GM21619 (cell line): Measurements from ENCODE around the gene SLC35E2B.

ENCODE experiments used
- ATAC-seq: cut with Tn5 transposase; IDR thresholded peaks from one replicate; pipeline ENCODE4 v1.9.1; 2021; ENCODE audit not compliant: unreplicated experiment

Gene SLC35E2B

GRCh38 chr1:1627261-1627828 is 65.2 kb downstream of the SLC35E2B start:
- no peak for ATAC-seq

DNA sequence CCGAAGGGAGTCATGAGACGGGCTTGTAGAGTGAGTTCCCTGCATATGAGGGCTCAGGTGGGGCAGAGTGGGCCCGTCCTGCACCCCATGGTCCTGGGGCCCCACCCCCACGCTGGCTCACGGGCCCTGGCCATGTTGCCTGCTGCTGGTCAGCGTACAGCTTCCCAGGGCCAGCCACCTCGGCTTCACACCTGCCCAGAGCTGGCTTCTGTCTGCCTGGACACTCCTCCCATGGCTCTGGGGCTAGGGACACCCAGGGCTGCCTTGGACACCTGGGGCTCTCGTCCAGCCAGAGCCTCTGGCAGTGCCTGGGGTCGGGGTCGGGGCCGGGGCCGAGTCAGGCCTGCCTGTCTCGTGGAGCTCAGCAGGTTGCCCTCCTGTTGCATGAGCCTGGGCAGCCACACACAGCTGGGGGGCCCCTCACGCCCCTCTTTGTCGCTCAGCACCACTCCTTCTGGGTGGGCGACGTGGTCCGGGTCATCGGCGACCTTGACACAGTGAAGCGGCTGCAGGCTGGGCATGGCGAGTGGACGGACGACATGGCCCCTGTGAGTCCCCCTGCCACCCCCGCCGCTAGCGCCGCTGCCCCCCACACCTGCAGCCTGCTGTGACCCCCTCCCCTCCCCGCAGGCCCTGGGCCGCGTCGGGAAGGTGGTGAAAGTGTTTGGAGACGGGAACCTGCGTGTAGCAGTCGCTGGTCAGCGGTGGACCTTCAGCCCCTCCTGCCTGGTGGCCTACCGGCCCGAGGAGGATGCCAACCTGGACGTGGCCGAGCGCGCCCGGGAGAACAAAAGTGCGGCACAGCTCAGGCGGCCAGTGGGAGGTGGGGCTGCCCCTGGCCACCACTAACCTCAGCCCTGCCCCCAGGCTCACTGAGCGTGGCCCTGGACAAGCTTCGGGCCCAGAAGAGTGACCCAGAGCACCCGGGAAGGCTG is 66.1 kb downstream of the SLC35E2B start:
- no peak for ATAC-seq

- ATAC-seq, result no peak
Measured at GRCh38 chr1:1625824-1626206, 66.8 kb downstream of the SLC35E2B start.

DNA sequence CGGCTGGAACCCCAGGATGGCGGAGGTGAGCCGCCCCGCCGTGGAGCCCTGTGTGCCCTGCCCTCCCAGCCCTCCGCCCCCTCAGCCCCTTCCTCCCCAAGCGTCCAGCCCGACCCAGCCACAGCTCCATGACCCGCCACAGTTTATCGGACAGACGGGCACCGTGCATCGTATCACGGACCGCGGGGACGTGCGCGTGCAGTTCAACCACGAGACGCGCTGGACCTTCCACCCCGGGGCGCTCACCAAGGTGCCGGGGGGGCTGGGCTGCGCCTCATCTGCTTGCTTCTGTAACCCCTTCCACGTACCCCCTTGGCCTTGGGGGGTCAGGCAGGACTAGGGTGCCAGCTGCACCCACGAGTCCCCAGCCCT is 67.2 kb downstream of the SLC35E2B start:
- ATAC-seq, result no peak

DNA sequence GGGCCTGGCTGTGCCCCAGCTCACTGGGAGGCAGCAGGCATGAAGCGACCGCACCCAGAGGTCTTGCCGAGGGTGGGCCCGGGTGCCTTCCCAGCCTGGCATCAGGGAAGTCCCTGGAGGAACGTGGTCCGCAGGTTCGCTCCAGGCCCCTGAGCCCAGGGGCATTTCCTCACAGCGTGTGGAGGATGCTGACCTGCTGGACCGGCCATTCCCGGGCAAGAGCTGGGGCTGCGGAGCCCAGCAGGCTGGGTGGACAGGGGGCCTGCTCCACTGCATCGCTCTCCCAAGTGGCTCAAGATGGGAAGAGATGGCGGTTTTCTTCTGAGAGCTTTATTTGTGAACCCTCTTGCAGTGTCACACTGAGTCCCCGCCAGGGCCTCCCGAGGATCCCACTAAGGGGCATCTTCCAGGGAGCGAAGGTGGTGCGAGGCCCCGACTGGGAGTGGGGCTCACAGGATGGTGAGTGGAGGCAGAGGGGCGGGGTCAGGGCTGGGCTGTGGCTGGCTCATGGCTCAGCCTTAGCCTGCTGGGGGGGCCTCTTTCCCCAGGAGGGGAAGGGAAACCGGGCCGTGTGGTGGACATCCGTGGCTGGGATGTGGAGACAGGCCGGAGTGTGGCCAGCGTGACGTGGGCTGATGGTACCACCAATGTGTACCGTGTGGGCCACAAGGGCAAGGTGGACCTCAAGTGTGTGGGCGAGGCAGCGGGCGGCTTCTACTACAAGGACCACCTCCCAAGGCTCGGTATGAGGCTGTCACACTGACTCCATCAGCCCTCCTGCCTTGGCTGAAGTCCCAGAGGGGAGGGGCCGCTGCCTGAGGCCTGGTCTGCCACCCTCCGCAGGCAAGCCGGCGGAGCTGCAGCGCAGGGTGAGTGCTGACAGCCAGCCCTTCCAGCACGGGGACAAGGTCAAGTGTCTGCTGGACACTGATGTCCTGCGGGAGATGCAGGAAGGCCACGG is 67.9 kb downstream of the SLC35E2B start:
- no peak for ATAC-seq

DNA sequence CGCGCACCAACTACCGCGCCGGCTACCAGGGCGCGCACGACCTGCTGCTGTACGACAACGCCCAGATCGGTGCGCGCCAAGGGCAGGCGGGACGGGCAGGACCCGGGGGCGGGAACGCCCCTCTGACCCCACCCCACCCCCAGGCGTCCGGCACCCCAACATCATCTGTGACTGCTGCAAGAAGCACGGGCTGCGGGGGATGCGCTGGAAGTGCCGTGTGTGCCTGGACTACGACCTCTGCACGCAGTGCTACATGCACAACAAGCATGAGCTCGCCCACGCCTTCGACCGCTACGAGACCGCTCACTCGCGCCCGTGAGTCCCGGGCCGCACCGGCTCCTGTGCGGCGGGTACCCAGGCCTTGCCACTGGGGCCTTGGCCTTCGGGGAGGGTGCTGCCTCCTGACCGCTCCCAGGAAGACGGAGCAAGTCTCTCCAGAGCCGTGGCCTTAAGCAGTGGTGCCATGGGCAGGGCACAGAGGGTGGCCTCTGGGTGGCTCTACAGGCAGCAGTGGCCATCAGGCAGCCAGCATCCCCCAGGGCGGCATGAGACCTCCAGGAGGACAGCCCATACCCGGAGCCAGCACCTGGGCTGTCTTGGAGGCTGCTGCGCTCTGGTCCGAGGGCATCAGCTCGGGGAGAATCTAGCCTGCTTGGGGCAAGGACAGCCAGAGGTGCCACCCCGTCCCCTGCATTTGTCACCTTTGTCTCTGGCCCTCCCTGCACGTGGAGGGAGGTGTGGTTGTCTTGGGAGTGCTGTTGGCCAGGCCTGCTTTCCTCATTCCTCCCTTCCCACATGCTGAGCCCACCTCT is 68.8 kb downstream of the SLC35E2B start:
- ATAC-seq, result no peak

DNA sequence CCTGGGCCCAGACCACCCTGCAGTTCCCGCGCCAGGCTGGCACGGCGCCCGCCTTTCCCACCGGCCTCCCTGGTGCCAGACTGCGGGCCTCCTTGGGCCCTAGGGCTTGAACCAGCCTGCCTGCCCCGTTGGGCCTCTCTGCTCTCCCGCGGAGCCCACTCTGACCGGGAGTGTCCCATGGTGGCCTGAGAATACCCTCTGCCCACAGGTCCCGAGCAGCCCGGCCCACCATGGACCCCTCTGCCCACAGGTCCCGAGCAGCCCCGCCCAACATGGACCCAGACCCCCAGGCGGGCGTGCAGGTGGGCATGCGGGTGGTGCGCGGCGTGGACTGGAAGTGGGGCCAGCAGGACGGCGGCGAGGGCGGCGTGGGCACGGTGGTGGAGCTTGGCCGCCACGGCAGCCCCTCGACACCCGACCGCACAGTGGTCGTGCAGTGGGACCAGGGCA is 69.4 kb downstream of the SLC35E2B start:
- no peak for ATAC-seq

DNA sequence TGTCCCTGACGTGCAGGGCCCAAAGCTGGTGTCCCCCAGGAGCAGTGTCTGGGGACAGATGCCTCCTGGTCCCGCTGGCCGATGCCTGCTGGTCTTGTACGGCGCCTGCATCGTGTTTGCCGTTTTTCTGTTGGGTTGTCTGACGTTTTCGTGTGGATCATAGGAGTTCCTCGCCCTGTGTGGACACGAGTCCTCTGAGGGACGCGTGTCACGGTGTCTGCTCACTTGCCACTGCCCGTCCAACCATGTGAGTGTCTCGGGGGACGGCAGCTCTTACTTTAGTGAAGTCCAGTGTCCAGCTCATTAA is 69.9 kb downstream of the SLC35E2B start:
- no peak for ATAC-seq

DNA sequence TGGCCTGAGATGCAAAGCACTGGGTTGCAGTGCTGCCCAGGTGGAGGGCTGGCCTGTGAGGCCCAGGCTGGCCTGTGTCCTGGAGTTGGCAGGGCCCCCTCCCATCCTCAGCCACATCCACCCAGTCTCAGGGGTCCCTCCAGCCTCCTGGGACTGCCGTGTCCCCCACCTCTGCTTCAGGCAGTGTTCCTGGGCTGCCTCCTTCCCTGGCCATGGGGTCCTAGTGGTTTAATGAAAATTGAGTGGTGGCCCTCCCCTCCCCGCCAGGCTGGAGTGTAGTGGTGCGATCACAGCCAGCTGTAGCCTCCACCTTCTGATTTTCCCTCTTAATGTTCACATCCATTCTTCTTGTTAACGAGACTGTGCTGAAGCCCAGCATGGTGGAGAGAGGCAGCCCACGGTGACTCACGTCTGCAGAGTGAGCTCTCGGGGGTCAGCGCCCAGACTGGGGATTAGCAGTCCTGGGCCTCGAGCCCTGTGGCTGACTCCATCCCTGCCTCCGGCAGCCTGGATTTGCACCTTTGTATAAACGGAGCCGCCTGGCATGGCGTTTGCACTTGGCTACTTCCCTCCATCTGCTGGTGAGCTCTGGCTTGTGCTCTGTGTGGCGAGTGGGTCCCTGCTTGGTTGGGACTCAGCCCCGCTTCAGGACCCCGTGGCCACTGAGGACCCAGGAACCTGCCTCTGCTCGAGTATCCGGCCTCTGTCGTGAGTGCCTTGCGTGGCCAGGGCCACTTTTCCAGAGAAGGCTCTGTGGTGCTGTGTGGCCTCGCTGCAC is 70.4 kb downstream of the SLC35E2B start:
- ATAC-seq, result no peak

DNA sequence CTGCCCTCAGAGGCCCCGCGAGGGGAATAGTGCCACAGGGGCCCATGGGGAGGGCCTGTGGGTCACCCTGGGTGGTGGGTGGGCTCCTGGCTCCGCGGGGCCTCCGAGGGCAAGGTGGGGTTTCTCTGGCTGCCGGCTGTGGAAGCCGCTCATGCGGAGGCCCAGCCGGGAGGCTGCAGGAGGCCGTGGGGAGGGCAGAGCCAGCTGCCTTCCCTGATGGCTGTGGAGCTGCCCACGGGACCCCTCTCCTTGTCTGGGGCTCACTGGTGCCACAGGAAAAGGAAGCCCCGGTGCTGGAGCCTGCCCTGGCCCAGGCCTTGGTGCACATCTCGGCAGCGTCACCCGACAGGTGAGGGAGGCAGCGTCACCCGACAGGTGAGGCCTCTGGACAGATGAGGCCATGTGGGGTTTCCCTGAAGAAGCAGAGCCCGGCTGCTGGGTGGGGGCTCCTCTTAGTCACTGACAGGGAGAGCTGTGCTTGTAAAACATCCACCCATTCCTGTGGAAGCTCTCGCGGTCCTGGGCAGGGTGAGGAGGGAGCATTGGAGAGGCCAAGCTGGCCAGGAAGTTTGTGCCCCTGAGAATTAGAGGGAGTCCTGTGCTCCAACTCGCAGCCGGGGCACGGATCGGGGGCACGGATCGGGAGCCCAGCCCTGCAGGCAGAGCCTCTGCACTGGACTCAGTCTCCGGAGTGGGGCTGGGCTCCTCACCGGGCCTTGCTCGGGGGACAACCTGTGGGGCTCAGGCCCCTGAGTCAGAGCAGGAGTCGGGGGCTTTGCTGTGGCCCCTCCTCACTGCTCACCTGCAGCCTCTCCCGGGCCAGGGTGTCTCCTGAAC is 71.2 kb downstream of the SLC35E2B start:
- ATAC-seq, result no peak

- no peak for ATAC-seq
Measured at GRCh38 chr1:1620433-1621139, 72.0 kb downstream of the SLC35E2B start.

DNA sequence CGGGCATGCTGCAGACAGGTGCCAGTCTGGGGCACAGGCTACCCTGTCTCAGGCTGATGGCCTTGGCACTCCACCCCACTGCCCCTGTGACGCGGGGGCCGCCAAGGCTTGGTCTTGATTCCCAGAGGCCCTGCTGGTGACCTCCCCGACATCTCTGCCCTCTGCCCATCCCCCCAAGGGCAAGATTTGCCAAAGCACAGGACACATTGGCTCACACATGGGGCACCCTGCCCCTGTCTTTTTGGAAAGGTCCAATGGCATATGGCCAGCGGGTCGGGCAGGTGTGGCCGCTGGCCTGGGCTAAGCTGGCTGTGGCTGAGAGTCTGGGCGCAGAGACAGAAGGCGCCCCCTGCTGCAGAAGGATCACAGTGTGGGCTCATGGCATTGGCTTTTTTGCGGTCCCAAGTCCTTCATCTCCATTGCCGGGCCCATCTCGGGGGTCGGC is 72.7 kb downstream of the SLC35E2B start:
- ATAC-seq, result no peak

- ATAC-seq, result no peak
Measured at GRCh38 chr1:1618396-1619068, 74.1 kb downstream of the SLC35E2B start.

DNA sequence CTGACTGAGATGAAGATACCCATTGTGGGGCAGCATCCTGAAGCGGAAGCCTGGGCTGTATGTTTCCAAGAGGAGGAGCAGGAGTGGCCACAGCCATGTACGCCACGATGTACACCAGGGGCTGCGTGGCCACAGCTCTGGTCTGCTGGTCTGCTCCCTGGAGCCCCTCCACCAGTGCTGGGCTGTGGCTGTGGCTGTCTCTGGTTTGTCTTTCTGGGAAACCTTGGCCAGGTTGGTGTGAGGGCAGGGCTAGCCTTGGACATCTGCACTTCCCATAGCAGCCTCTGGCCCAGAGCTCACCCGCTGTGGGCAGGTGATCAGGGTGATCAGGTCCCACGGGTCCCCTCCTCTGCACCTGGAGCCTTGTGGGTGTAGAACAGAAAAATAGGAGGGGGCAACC is 74.7 kb downstream of the SLC35E2B start:
- ATAC-seq, result no peak

DNA sequence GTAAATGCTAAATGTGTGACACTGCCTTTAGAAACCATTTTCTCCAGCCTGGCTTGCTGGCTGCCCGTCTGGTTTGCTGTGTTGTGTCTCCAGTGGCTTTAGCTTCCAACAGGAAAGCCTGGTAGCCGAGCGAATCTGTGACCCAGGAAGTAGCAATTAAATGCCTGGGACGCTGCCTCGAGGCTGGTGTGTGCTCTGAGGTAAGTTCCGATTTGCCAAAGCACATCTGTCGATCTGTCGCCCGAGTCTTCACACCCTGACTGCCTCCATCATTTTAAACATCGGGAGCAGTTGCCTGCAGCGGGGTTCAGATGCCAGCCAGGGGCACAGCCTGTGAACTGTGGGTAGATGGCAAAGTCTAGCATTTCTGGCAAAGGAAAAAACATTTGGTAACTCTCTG is 75.1 kb downstream of the SLC35E2B start:
- ATAC-seq, result no peak

- no peak for ATAC-seq
Measured at GRCh38 chr1:1616838-1617237, 75.8 kb downstream of the SLC35E2B start.

DNA sequence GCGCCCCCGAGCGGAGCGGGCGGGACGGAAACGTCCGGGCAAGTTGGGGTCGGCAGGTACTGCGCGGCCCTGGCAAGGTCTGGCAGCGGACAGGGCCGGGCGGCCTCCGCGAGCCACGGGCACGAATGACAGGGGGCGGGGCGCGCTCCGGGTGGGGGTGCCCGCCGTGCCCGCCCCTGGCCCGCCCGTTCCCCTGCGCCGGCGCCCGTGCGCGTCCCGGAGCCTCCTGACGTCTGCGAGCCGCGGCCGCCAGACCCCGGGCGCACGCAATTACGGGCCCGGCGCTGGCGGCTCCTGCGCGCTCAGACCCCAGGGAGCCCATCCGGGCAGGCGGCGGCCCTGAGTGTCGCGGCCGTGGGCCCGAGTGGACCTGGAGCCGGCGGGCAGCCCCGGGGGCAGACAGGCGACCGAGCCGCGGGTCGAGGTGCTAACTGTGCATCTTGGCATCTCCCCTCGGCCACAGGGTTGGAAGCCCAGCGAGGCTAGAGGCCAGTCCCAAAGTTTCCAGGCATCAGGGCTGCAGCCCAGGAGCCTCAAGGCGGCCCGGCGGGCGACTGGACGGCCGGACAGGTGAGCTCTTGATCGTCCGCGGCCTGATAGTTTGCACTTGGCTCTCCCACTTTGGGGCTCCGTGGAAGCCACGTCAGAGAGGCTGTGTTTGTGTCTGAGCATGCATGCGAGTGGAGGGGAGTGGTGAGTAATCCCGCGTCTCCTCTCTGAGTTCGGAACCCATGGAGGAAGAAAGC is 76.4 kb downstream of the SLC35E2B start:
- peak; percentile 10 for ATAC-seq
